Mesodermal cell (in vitro differentiated cells): ENCODE results near the gene UMODL1.

Experiments
- H3K27ac ChIP-seq: 2 replicates; pipeline ENCODE4 v1.7.0; 2013; ENCODE audit warnings: mild to moderate bottlenecking, low read depth, low read length, moderate library complexity; ENCODE audit not compliant: severe bottlenecking
- H3K36me3 ChIP-seq: 2 replicates; pipeline ENCODE4 v1.7.1; 2013; ENCODE audit warnings: mild to moderate bottlenecking, low read length, moderate library complexity; ENCODE audit not compliant: control insufficient read depth, insufficient read depth
- H3K4me1 ChIP-seq: one replicate; pipeline ENCODE4 v1.7.1; 2013; ENCODE audit warnings: mild to moderate bottlenecking, low read length; ENCODE audit not compliant: insufficient read depth, control insufficient read depth, poor library complexity, severe bottlenecking
- H3K4me3 ChIP-seq: 2 replicates; pipeline ENCODE4 v1.7.0; 2013; ENCODE audit warnings: low read length, control low read depth, mild to moderate bottlenecking; ENCODE audit not compliant: insufficient read depth, poor library complexity, severe bottlenecking; ENCODE audit errors: extremely low read depth
- H3K9me3 ChIP-seq: 2 replicates; pipeline ENCODE4 v1.7.1; 2013; ENCODE audit warnings: mild to moderate bottlenecking, low read length, moderate library complexity; ENCODE audit not compliant: control insufficient read depth
- WGBS, 2 experiments: methylation state at CpG; one replicate each; pipeline ENCODE4 v1.1.5; 2013; ENCODE audit warnings: missing lambda C conversion rate in 2 of 2; ENCODE audit not compliant: insufficient coverage in 2 of 2; 5-methylcytosine and 5-hydroxymethylcytosine counted together

Gene UMODL1

GRCh38 chr21:42135386-42136052, 64.4 kb downstream of the UMODL1 start:
- no peak overlapping the region for H3K4me3 ChIP-seq
- H3K9me3 ChIP-seq: no peaks in the 10 kb centered on the region
- 86 to 93% methylated on average over 8 to 14 of the region's 14 CpGs for WGBS, 2 experiments
- H3K36me3 ChIP-seq: no peaks in the 10 kb centered on the region
- H3K4me1 ChIP-seq: no peaks in the 10 kb centered on the region
- H3K27ac ChIP-seq: no peak overlapping the region

- WGBS, 2 experiments: 85 to 91% methylated on average over 14 to 18 of the region's 22 CpGs
- H3K27ac ChIP-seq: no peak overlapping the region
- H3K4me1 ChIP-seq: no peaks in the 10 kb centered on the region
- no peaks in the 10 kb centered on the region for H3K36me3 ChIP-seq
- H3K4me3 ChIP-seq: no peak overlapping the region
- no peaks in the 10 kb centered on the region for H3K9me3 ChIP-seq
Observed at GRCh38 chr21:42137191-42137904, 66.2 kb downstream of the UMODL1 start.

DNA sequence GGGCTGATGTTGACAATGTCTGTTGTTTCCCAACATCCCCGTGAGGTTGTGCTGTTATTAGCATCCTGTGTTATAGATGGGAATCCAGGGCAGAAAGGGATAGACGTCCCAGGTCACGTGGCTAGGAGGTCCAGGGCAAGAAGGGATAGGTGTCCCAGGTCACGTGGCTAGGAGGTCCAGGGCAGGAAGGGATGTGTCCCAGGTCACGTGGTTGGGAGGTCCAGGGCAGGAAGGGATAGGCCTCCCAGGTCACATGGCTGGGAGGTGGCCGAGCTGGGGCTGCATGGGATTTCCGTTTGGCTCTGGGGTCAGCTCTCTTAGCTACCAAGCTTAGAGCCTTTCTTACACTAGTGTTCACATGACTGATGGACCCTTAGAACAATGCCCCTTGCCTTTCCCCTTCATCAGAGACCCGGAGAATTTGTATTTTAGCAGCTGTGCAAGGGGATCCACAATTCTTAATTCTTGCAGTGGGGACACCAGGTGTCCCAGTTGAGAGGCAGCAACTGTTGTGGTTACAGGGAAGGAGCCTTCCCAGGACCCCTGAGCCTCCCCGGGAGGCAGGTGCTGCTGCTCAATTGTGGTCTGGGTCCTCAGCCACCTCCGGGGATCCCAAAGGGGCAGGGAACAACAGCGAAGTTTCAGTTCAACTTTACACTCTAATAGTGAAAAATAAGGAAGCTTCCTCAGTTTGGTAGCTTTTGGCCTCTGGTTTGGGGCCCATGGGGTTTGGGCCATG, 69.2 kb downstream of the UMODL1 start:
- Histone ChIP-seq H3K27ac (no peak overlapping the region), H3K4me1 (no peaks in the 10 kb centered on the region), H3K9me3 (no peaks in the 10 kb centered on the region), H3K36me3 (no peaks in the 10 kb centered on the region), H3K4me3 (no peak overlapping the region)
- WGBS, 2 experiments: 85 to 86% methylated on average over 7 to 8 of the region's 11 CpGs

DNA sequence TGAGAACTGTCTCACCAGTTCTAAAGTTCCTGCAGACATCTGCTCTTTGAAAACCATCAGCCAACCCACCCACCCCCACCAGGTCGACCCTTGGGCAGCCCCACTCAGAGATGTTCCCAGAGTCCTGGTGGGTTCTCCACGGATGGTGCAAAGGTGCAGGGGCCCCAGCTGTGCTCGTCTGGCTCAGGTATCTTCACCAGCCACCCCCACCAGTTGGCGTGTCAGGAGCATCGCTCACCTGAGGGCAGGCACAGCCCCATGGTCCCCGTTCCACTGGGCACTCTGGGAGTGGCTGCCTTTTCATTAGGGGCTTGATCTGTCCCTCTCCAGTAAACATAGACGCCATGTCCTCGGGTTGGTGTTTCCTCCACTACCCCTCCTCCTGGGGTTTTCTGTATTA, 70.5 kb downstream of the UMODL1 start:
- no peaks in the 10 kb centered on the region for H3K36me3 ChIP-seq
- no peak overlapping the region for H3K27ac ChIP-seq
- 88 to 90% methylated on average over 6 to 8 of the region's 8 CpGs for WGBS, 2 experiments
- no peaks in the 10 kb centered on the region for H3K9me3 ChIP-seq
- H3K4me1 ChIP-seq: no peaks in the 10 kb centered on the region
- H3K4me3 ChIP-seq: no peak overlapping the region

GRCh38 chr21:42142141-42142540, 71.0 kb downstream of the UMODL1 start:
- H3K9me3 ChIP-seq: no peaks in the 10 kb centered on the region
- no peaks in the 10 kb centered on the region for H3K4me1 ChIP-seq
- WGBS, 2 experiments: 87 to 89% methylated on average over 15 of the region's 18 CpGs
- H3K4me3 ChIP-seq: no peak overlapping the region
- no peak overlapping the region for H3K27ac ChIP-seq
- H3K36me3 ChIP-seq: no peaks in the 10 kb centered on the region

DNA sequence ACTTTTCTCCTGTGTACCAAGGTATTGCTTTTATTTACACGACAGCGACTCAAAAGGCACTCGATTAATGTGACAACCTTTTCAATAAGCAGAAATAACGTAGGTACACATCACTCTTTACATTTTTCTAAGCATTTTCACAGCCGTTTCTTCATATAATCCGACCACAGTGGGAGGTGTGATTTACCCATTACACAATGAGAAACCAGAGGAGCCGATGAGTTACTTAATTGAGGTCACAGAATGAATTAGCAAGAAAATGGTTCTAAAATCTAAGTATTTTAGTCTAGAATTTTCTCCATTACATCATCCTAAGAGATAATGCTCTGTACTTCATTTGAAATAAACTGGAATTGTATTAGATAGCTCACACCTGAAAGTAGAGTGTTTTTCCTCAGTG, 71.5 kb downstream of the UMODL1 start:
- WGBS, 2 experiments: 80 to 96% methylated on average over 1 to 4 of the region's 7 CpGs
- no peaks in the 10 kb centered on the region for H3K4me1 ChIP-seq

DNA sequence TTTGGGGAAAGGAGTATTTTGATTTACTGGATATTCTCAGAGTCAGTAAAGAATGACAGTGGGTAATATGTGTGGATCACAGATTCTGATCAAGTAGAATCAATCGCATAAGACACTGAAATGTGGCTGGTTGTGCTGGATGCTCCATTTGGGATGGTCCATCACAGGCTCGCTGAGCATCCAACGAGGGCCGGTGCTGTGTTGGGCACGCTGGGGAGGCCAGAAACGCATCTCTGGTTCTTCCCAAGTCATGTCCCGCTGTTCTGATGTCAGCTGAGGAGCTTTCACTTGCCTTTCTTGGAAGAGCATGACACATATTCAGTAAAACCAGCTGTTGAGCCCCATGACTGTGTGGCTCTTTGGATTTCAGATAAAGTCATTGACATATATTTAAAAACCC, 72.0 kb downstream of the UMODL1 start:
- Histone ChIP-seq H3K4me3 (no peak overlapping the region), H3K36me3 (no peaks in the 10 kb centered on the region), H3K9me3 (no peaks in the 10 kb centered on the region), H3K4me1 (no peaks in the 10 kb centered on the region), H3K27ac (no peak overlapping the region)
- WGBS, 2 experiments: 86 to 93% methylated on average over 7 of the region's 7 CpGs

More for the DNA sequence above, 71.5 kb downstream of the UMODL1 start:
- no peak overlapping the region for H3K4me3 ChIP-seq
- H3K9me3 ChIP-seq: no peaks in the 10 kb centered on the region
- H3K36me3 ChIP-seq: no peaks in the 10 kb centered on the region
- H3K27ac ChIP-seq: no peak overlapping the region

DNA sequence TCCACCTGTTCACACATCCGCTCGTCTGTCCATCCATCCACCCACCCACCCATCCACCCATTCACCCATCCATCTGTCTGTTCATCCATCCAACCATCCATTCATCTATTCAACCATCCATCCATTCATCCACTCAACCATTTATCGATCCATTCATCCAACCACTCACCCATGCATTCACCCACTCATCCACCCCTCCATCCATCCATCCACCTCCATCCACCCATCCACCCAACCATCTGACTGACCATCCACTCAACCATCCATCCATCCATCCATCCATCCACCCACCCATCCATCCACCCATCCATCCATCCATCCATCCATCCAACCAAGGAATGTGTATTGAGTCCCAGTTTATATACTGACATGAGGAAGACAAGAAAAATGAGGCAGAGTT, 73.1 kb downstream of the UMODL1 start:
- Histone ChIP-seq H3K4me1 (no peaks in the 10 kb centered on the region), H3K4me3 (no peak overlapping the region), H3K9me3 (no peaks in the 10 kb centered on the region), H3K27ac (no peak overlapping the region), H3K36me3 (no peaks in the 10 kb centered on the region)
- WGBS, 2 experiments: 86 to 91% methylated on average over 3 of the region's 3 CpGs

GRCh38 chr21:42144679-42145568, 73.8 kb downstream of the UMODL1 start:
- H3K4me3 ChIP-seq: no peak overlapping the region
- H3K4me1 ChIP-seq: no peaks in the 10 kb centered on the region
- WGBS, 2 experiments: 79 to 87% methylated on average over 4 of the region's 4 CpGs
- no peak overlapping the region for H3K27ac ChIP-seq
- no peaks in the 10 kb centered on the region for H3K36me3 ChIP-seq
- H3K9me3 ChIP-seq: no peaks in the 10 kb centered on the region

- Histone ChIP-seq H3K36me3 (no peaks in the 10 kb centered on the region), H3K4me3 (no peak overlapping the region), H3K27ac (no peak overlapping the region), H3K9me3 (no peaks in the 10 kb centered on the region), H3K4me1 (no peaks in the 10 kb centered on the region)
- whole genome bisulfite sequencing, 2 experiments: 44 to 47% methylated on average over 10 to 14 of the region's 15 CpGs
Observed at GRCh38 chr21:42145569-42146272, 74.6 kb downstream of the UMODL1 start.
